ENCODE measurements around the gene TNFRSF12A. TPM values are rescaled to one million over a fixed set of nuclear protein-coding genes. Genes with fewer than 3 reads are reported as not detected.

TNFRSF12A gene
- total and polyA plus RNA-seq, 2 of the 13 experiments (the other 11 are each of a cell fraction or from before 2014, with no cell fraction given) = 61.9 to 66.0 TPM

DNA sequence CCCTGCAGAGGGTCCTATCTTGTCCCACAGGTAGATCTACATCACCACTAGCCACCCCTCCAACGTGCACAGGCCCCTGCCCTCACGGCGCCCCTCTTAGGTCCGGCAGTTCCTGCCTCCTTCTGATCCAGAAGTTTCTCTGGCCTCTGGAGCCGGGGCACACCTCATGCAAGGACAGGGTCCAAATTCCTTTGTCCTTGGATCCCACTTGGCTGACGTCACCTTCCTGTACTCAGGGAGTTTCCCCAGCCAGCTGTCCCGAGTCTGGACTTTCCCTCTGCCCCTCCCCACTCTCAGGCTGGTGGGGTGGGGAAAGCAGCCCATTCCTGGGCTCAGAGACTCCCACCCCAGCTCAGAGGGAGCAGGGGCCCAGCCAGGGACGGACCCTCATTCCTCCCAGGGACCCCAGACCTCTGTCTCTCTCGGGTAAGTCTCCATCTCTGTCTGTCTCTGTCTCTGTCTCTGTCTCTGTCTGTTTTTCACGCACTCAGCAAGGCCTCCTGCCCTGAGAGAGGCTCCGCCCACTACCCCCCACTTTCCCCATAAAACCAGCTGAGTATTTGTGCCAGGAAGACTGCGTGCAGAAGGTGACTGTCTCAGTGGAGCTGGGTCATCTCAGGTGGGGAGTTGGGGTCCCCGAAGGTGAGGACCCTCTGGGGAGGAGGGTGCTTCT, 45.0 kb downstream of the TNFRSF12A start, which contains the start of gene IL32 (continued):
- TF ChIP-seq ZBTB49 (CRISPR knock-in tag; IDR thresholded peaks at IDR 0.05; ENCODE audit: borderline replicate concordance) = no peak
- no peak for TF ChIP-seq ETV6 (CRISPR knock-in tag; conservative IDR thresholded peaks at IDR 0.05)
- TF ChIP-seq ZNF510 (CRISPR knock-in tag; IDR thresholded peaks at IDR 0.05; ENCODE audit: low read depth) = peak; percentile 29
- peak; percentile 16; the same call in 1 of the 2 replicates for TF ChIP-seq ZMYM4 (CRISPR knock-in tag; IDR thresholded peaks at IDR 0.05)
- TF ChIP-seq ZNF552 (CRISPR knock-in tag; IDR thresholded peaks at IDR 0.05; ENCODE audit: borderline replicate concordance) = no peak
- peak; percentile 58; the same call in 1 of the 2 replicates for TF ChIP-seq ZNF501 (CRISPR knock-in tag; IDR thresholded peaks at IDR 0.05)
- TF ChIP-seq ZMYM3 (CRISPR knock-in tag; IDR thresholded peaks at IDR 0.05) = peak; percentile 52; the same call in 1 of the 2 replicates
- TF ChIP-seq, protein P1, sequence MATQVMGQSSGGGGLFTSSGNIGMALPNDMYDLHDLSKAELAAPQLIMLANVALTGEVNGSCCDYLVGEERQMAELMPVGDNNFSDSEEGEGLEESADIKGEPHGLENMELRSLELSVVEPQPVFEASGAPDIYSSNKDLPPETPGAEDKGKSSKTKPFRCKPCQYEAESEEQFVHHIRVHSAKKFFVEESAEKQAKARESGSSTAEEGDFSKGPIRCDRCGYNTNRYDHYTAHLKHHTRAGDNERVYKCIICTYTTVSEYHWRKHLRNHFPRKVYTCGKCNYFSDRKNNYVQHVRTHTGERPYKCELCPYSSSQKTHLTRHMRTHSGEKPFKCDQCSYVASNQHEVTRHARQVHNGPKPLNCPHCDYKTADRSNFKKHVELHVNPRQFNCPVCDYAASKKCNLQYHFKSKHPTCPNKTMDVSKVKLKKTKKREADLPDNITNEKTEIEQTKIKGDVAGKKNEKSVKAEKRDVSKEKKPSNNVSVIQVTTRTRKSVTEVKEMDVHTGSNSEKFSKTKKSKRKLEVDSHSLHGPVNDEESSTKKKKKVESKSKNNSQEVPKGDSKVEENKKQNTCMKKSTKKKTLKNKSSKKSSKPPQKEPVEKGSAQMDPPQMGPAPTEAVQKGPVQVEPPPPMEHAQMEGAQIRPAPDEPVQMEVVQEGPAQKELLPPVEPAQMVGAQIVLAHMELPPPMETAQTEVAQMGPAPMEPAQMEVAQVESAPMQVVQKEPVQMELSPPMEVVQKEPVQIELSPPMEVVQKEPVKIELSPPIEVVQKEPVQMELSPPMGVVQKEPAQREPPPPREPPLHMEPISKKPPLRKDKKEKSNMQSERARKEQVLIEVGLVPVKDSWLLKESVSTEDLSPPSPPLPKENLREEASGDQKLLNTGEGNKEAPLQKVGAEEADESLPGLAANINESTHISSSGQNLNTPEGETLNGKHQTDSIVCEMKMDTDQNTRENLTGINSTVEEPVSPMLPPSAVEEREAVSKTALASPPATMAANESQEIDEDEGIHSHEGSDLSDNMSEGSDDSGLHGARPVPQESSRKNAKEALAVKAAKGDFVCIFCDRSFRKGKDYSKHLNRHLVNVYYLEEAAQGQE (IDR thresholded peaks at IDR 0.05; ENCODE audit: borderline replicate concordance in 1 of 2, low read depth in 1 of 2, low read length in 2 of 2) = peak in 1 of 2 experiments; percentile 13; a peak in 1 of 4 replicates
- TF ChIP-seq, protein P2, sequence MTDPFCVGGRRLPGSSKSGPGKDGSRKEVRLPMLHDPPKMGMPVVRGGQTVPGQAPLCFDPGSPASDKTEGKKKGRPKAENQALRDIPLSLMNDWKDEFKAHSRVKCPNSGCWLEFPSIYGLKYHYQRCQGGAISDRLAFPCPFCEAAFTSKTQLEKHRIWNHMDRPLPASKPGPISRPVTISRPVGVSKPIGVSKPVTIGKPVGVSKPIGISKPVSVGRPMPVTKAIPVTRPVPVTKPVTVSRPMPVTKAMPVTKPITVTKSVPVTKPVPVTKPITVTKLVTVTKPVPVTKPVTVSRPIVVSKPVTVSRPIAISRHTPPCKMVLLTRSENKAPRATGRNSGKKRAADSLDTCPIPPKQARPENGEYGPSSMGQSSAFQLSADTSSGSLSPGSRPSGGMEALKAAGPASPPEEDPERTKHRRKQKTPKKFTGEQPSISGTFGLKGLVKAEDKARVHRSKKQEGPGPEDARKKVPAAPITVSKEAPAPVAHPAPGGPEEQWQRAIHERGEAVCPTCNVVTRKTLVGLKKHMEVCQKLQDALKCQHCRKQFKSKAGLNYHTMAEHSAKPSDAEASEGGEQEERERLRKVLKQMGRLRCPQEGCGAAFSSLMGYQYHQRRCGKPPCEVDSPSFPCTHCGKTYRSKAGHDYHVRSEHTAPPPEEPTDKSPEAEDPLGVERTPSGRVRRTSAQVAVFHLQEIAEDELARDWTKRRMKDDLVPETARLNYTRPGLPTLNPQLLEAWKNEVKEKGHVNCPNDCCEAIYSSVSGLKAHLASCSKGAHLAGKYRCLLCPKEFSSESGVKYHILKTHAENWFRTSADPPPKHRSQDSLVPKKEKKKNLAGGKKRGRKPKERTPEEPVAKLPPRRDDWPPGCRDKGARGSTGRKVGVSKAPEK (CRISPR knock-in tag; IDR thresholded peaks at IDR 0.05; ENCODE audit: borderline replicate concordance) = 0 out of 2 replicates have a peak, but pooled peaks have one; percentile 32
- TF ChIP-seq ZNF143 (CRISPR knock-in tag; IDR thresholded peaks at IDR 0.05) = no peak
- 0 out of 2 replicates have a peak, but pooled peaks have one; percentile 27 for TF ChIP-seq ZNF337 (CRISPR knock-in tag; IDR thresholded peaks at IDR 0.05; ENCODE audit: borderline replicate concordance, low read depth)
- TF ChIP-seq ZNF781 (CRISPR knock-in tag; IDR thresholded peaks at IDR 0.05; ENCODE audit: borderline replicate concordance, not compliant biosample characterization) = peak; percentile 66
- TF ChIP-seq SAP130 (CRISPR knock-in tag; IDR thresholded peaks at IDR 0.05; ENCODE audit: low read depth) = peak; percentile 94
- peak; percentile 50 for TF ChIP-seq TBX2 (CRISPR knock-in tag; IDR thresholded peaks at IDR 0.05; ENCODE audit: borderline replicate concordance)
- no peak for TF ChIP-seq ZNF17 (CRISPR knock-in tag; IDR thresholded peaks at IDR 0.05)
- TF ChIP-seq ERF (CRISPR knock-in tag; IDR thresholded peaks at IDR 0.05) = peak; percentile 83
- TF ChIP-seq ZNF652 (CRISPR knock-in tag; IDR thresholded peaks at IDR 0.05; ENCODE audit: borderline replicate concordance, low read depth) = no peak
- TF ChIP-seq PBX3 (CRISPR knock-in tag; IDR thresholded peaks at IDR 0.05; ENCODE audit: borderline replicate concordance) = no peak
- TF ChIP-seq RXRA (CRISPR knock-in tag; IDR thresholded peaks at IDR 0.05) = peak; percentile 83

All from HepG2 (cell line).